WTC11 (cell line): ENCODE data around the gene DNAJC10. TPM values are rescaled to one million over a fixed set of nuclear protein-coding genes. Genes with fewer than 3 reads are reported as not detected.

Experiments
- AFF4 ChIP-seq: sonication (generic); formaldehyde crosslinking; IDR thresholded peaks from 2 replicates; pipeline ENCODE4 v1.8.1; 2023; ENCODE audit warnings: mild to moderate bottlenecking, missing genetic modification reagents, borderline replicate concordance
- CBFB ChIP-seq: sonication (generic); formaldehyde crosslinking; IDR thresholded peaks from 2 replicates; pipeline ENCODE4 v1.8.1; 2022; ENCODE audit warnings: mild to moderate bottlenecking, low read depth, missing genetic modification reagents
- CREM ChIP-seq: sonication (generic); formaldehyde crosslinking; IDR thresholded peaks from 2 replicates; pipeline ENCODE4 v1.8.1; 2022; ENCODE audit warnings: mild to moderate bottlenecking, missing genetic modification reagents, moderate library complexity
- CTCF ChIP-seq: fragments of 200-600 bp; IDR thresholded peaks from 2 replicates; pipeline ENCODE4 v1.8.0; 2022; ENCODE audit warnings: antibody characterized with exemption
- ESRRA ChIP-seq: sonication (generic); formaldehyde crosslinking; IDR thresholded peaks from 2 replicates; pipeline ENCODE4 v1.8.1; 2022; ENCODE audit warnings: mild to moderate bottlenecking, missing genetic modification reagents, borderline replicate concordance
- FOXJ3 ChIP-seq: sonication (generic); formaldehyde crosslinking; IDR thresholded peaks from 2 replicates; pipeline ENCODE4 v1.9.0; 2021; ENCODE audit warnings: missing genetic modification reagents, mild to moderate bottlenecking, borderline replicate concordance
- FOXP4 ChIP-seq: sonication (generic); formaldehyde crosslinking; IDR thresholded peaks from 2 replicates; pipeline ENCODE4 v1.8.0; 2022; ENCODE audit warnings: mild to moderate bottlenecking, missing genetic modification reagents
- HMGXB4 ChIP-seq: sonication (generic); formaldehyde crosslinking; IDR thresholded peaks from 2 replicates; pipeline ENCODE4 v1.8.1; 2023; ENCODE audit warnings: mild to moderate bottlenecking, moderate library complexity, missing genetic modification reagents
- IRF1 ChIP-seq: sonication (generic); formaldehyde crosslinking; IDR thresholded peaks from 2 replicates; pipeline ENCODE4 v1.8.0; 2023; ENCODE audit warnings: missing genetic modification reagents
- MAX ChIP-seq: sonication (generic); formaldehyde crosslinking; IDR thresholded peaks from 2 replicates; pipeline ENCODE4 v1.8.0; 2022; ENCODE audit warnings: mild to moderate bottlenecking, missing genetic modification reagents
- MLX ChIP-seq: sonication (generic); formaldehyde crosslinking; IDR thresholded peaks from 2 replicates; pipeline ENCODE4 v1.8.1; 2023; ENCODE audit warnings: mild to moderate bottlenecking, missing genetic modification reagents, moderate library complexity
- NFE2L1 ChIP-seq: sonication (generic); formaldehyde crosslinking; IDR thresholded peaks from 2 replicates; pipeline ENCODE4 v1.8.1; 2023; ENCODE audit warnings: missing genetic modification reagents
- OVOL2 ChIP-seq: fragments of 250-450 bp; sonication (Bioruptor Pico); IDR thresholded peaks from 2 replicates; pipeline ENCODE4 v1.9.0; 2021; ENCODE audit warnings: mild to moderate bottlenecking, borderline replicate concordance
- PRRX2 ChIP-seq: fragments of 250-450 bp; sonication (Bioruptor Pico); IDR thresholded peaks from 2 replicates; pipeline ENCODE4 v1.8.0; 2021; ENCODE audit warnings: mild to moderate bottlenecking
- TCF7 ChIP-seq: sonication (generic); formaldehyde crosslinking; IDR thresholded peaks from 2 replicates; pipeline ENCODE4 v1.8.0; 2022; ENCODE audit warnings: mild to moderate bottlenecking, low read depth, missing genetic modification reagents, moderate library complexity
- TEAD1 ChIP-seq: sonication (generic); formaldehyde crosslinking; IDR thresholded peaks from 2 replicates; pipeline ENCODE4 v1.8.0; 2022; ENCODE audit warnings: mild to moderate bottlenecking, missing genetic modification reagents
- ZBTB43 ChIP-seq: sonication (generic); formaldehyde crosslinking; IDR thresholded peaks from 2 replicates; pipeline ENCODE4 v1.8.1; 2023; ENCODE audit warnings: mild to moderate bottlenecking, missing genetic modification reagents
- ZNF138 ChIP-seq: sonication (generic); formaldehyde crosslinking; conservative IDR thresholded peaks from 2 replicates; pipeline ENCODE4 v1.8.1; 2022; ENCODE audit warnings: mild to moderate bottlenecking, moderate library complexity, missing genetic modification reagents
- ZNF219 ChIP-seq: sonication (generic); formaldehyde crosslinking; IDR thresholded peaks from 2 replicates; pipeline ENCODE4 v1.8.0; 2023; ENCODE audit warnings: missing genetic modification reagents, mild to moderate bottlenecking, borderline replicate concordance
- ZNF281 ChIP-seq: sonication (generic); formaldehyde crosslinking; IDR thresholded peaks from 2 replicates; pipeline ENCODE4 v1.8.0; 2023; ENCODE audit warnings: mild to moderate bottlenecking, missing genetic modification reagents
- ZNF317 ChIP-seq: sonication (generic); formaldehyde crosslinking; IDR thresholded peaks from 2 replicates; pipeline ENCODE4 v1.8.1; 2023; ENCODE audit warnings: low read depth, mild to moderate bottlenecking, moderate library complexity, missing genetic modification reagents, borderline replicate concordance
- total RNA-seq: library from RNA; stranded (reverse); gene quantifications from 3 replicates; pipeline ENCODE4 v1.2.3, GENCODE V29; 2021

DNAJC10 gene
- total RNA-seq, 1 experiment from 2014 or later, result 109 TPM

GRCh38 chr2:182715892-182716649 lies at the start of gene DNAJC10 (continued):
- no peak for TF ChIP-seq OVOL2 (CRISPR knock-in tag)
- TF ChIP-seq MAX (CRISPR knock-in tag), result peak; percentile 92
- peak; percentile 79 for TF ChIP-seq FOXP4
- TF ChIP-seq CBFB (CRISPR knock-in tag), result 0 out of 2 replicates have a peak, but pooled peaks have one; percentile 79
- no peak for TF ChIP-seq PRRX2 (CRISPR knock-in tag)
- TF ChIP-seq CREM, result peak; percentile 87
- TF ChIP-seq HMGXB4, result 0 out of 2 replicates have a peak, but pooled peaks have one; percentile 91
- 0 out of 2 replicates have a peak, but pooled peaks have one; percentile 60 for TF ChIP-seq ESRRA (CRISPR knock-in tag)
- TF ChIP-seq CTCF, result no peak
- TF ChIP-seq TCF7 (CRISPR knock-in tag), result no peak
- peak; percentile 86 for TF ChIP-seq TEAD1 (CRISPR knock-in tag)
- 0 out of 2 replicates have a peak, but pooled peaks have one; percentile 42 for TF ChIP-seq MLX (CRISPR knock-in tag)
- TF ChIP-seq FOXJ3 (CRISPR knock-in tag), result no peak
- peak; percentile 51; the same call in 1 of the 2 replicates for TF ChIP-seq ZNF281
- no peak for TF ChIP-seq AFF4 (CRISPR knock-in tag)
- no peak for TF ChIP-seq NFE2L1 (CRISPR knock-in tag)
- no peak for TF ChIP-seq ZNF138 (CRISPR knock-in tag)
- TF ChIP-seq ZNF219 (CRISPR knock-in tag), result peak; percentile 70; the same call in 1 of the 2 replicates
- no peak; the same call in 1 of the 2 replicates for TF ChIP-seq IRF1 (CRISPR knock-in tag)
- no peak for TF ChIP-seq ZNF317 (CRISPR knock-in tag)
- no peak for TF ChIP-seq ZBTB43 (CRISPR knock-in tag)
